ENCODE measurements around the gene CLDN7.

GRCh38 chr17:7259555-7259889 is 2.8 kb downstream of the CLDN7 start:
- TF ChIP-seq CTCF (IDR thresholded peaks at IDR 0.05) = no peak
- TF ChIP-seq POLR2A (IDR thresholded peaks at IDR 0.05) = no peak
- no peak for TF ChIP-seq POLR2AphosphoS5 (IDR thresholded peaks at IDR 0.05)
- TF ChIP-seq EP300 (IDR thresholded peaks at IDR 0.05) = no peak
